ENCODE results near the gene TERF2IP. TPM values are rescaled to one million over a fixed set of nuclear protein-coding genes. Genes with fewer than 3 reads are reported as not detected.
A peak's percentile ranks its signal among the peaks of the same experiment; 100 is the strongest.

TERF2IP gene
- polyA plus RNA-seq, 3 donors = 39.7 to 64.1 (median 47.9) TPM

DNA sequence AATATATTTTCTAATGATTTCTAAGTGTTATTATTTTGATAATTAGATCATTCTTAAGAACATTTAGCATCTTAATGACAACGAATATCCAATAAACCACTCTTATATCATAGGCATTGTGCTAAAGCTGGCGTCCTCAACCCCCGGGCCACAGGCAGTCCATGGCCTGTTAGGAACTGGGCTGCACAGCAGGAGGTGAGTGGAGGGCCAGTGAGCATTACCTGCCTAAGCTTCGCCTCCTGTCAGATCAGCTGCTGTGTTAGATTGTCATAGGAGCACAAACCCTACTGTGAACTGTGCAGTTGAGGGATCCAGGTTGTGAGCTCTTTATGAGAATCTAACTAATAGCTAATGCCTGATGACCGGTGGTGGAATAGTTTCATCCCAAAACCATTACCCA, 50.0 kb downstream of the TERF2IP start:
- Histone ChIP-seq H3K27me3 (ENCODE audit: control insufficient read depth in 2 of 2, insufficient read depth in 2 of 2, low read length in 2 of 2) (no peaks in the 10 kb centered on the region), H3K27ac (ENCODE audit: low read depth in 1 of 2, low read length in 2 of 2) (no peak overlapping the region), H4K20me1 (ENCODE audit: insufficient read depth, low read length) (no peaks in the 10 kb centered on the region), H3K36me3 (replicated peaks in 1 of 2; ENCODE audit: control insufficient read depth in 1 of 2, insufficient read depth in 2 of 2, low read length in 2 of 2) (no peaks in the 10 kb centered on the region), H2AFZ (ENCODE audit: insufficient read depth, low read depth, low read length, poor library complexity, severe bottlenecking) (no peak overlapping the region), H3K4me2 (replicated peaks; ENCODE audit: extremely low read depth, low read length, poor library complexity, severe bottlenecking) (no peak overlapping the region), H3K9me3 (replicated peaks in 1 of 2; ENCODE audit: control insufficient read depth in 1 of 2, insufficient read depth in 1 of 2, low read length in 2 of 2) (no peaks in the 10 kb centered on the region), H3K4me1 (ENCODE audit: control insufficient read depth in 1 of 2, insufficient read depth in 2 of 2, low read length in 2 of 2) (no peaks in the 10 kb centered on the region), H3K79me2 (ENCODE audit: insufficient read depth, low read length) (no peaks in the 10 kb centered on the region), H3K4me3 (replicated peaks in 1 of 3; ENCODE audit: low read depth in 2 of 3, low read length in 3 of 3) (no peak overlapping the region), H3K9ac (ENCODE audit: insufficient read depth, low read length, poor library complexity, severe bottlenecking) (no peak overlapping the region)
- H3K27me3 Mint-ChIP-seq (ENCODE audit: low read depth in 3 of 3) = peaks cover 0 to 5% (median 2%) of the 10 kb centered on the region in 3 donors
- no peaks in the 10 kb centered on the region for H3K36me3 Mint-ChIP-seq
- TF ChIP-seq, protein P1, sequence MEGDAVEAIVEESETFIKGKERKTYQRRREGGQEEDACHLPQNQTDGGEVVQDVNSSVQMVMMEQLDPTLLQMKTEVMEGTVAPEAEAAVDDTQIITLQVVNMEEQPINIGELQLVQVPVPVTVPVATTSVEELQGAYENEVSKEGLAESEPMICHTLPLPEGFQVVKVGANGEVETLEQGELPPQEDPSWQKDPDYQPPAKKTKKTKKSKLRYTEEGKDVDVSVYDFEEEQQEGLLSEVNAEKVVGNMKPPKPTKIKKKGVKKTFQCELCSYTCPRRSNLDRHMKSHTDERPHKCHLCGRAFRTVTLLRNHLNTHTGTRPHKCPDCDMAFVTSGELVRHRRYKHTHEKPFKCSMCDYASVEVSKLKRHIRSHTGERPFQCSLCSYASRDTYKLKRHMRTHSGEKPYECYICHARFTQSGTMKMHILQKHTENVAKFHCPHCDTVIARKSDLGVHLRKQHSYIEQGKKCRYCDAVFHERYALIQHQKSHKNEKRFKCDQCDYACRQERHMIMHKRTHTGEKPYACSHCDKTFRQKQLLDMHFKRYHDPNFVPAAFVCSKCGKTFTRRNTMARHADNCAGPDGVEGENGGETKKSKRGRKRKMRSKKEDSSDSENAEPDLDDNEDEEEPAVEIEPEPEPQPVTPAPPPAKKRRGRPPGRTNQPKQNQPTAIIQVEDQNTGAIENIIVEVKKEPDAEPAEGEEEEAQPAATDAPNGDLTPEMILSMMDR (IDR thresholded peaks at IDR 0.05) = no peak
- no peak overlapping the region for H3K27ac Mint-ChIP-seq
- no peak for DNase-seq
- H3K4me1 Mint-ChIP-seq = no peaks in the 10 kb centered on the region
- 96% methylated on average over 3 of the region's 5 CpGs for WGBS (ENCODE audit: insufficient coverage)
- intact Hi-C loops (cut with micrococcal nuclease) = no loop called here
- H3K9me3 Mint-ChIP-seq = peaks cover 0 to 5% (median 2%) of the 10 kb centered on the region in 7 donors
- H3K4me3 Mint-ChIP-seq = no peak overlapping the region

DNA sequence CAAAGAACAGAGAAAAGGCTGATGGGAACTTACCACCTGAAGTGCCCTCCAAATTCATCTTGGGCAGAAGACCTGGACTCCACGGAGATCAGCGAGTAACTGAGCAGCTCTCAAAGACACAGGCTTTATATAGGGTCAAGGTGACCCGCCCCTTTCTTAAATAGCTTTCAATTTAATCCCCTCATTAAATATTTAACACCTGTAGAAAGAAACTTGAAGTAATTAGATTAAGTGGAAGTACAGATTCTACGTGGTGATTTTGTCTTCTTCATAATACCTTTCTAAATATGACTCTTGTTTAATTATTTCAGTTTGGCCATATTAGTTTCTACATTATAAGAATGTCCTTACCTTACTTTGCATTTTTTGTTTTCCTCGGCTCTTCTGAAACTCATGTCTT, 53.8 kb downstream of the TERF2IP start, which contains the start of gene DUXB:
Gene DUXB (minus strand): TSS at position 101 of the 400 bp plus-strand sequence. CDS start 43 bp downstream, at position 58.
- H3K36me3 Mint-ChIP-seq = no peaks in the 10 kb centered on the region
- H3K27ac ChIP-seq (ENCODE audit: low read depth in 1 of 2, low read length in 2 of 2) = no peak within 1 kb of the TSS

More for the DNA sequence above, 53.8 kb downstream of the TERF2IP start, which contains the start of gene DUXB:
- Histone ChIP-seq H3K27me3 (ENCODE audit: control insufficient read depth in 2 of 2, insufficient read depth in 2 of 2, low read length in 2 of 2) (no peaks in the 10 kb centered on the region), H3K9ac (ENCODE audit: insufficient read depth, low read length, poor library complexity, severe bottlenecking) (no peak within 1 kb of the TSS), H4K20me1 (ENCODE audit: insufficient read depth, low read length) (no peaks in the 10 kb centered on the region), H3K4me1 (ENCODE audit: control insufficient read depth in 1 of 2, insufficient read depth in 2 of 2, low read length in 2 of 2) (no peaks in the 10 kb centered on the region), H2AFZ (ENCODE audit: insufficient read depth, low read depth, low read length, poor library complexity, severe bottlenecking) (no peak within 1 kb of the TSS), H3K9me3 (replicated peaks in 1 of 2; ENCODE audit: control insufficient read depth in 1 of 2, insufficient read depth in 1 of 2, low read length in 2 of 2) (no peaks in the 10 kb centered on the region), H3K4me3 (replicated peaks in 1 of 3; ENCODE audit: low read depth in 2 of 3, low read length in 3 of 3) (no peak within 1 kb of the TSS), H3K4me2 (replicated peaks; ENCODE audit: extremely low read depth, low read length, poor library complexity, severe bottlenecking) (no peak within 1 kb of the TSS), H3K79me2 (ENCODE audit: insufficient read depth, low read length) (no peaks in the 10 kb centered on the region), H3K36me3 (replicated peaks in 1 of 2; ENCODE audit: control insufficient read depth in 1 of 2, insufficient read depth in 2 of 2, low read length in 2 of 2) (no peaks in the 10 kb centered on the region)
- Mint-ChIP-seq H3K9me3 (peaks cover 6 to 14% (median 7%) of the 10 kb centered on the region in 7 donors), H3K27ac (peak within 1 kb of the TSS in 1 of 7 donors; percentile 20), H3K27me3 (ENCODE audit: low read depth in 3 of 3) (peaks cover 0 to 4% (median 1%) of the 10 kb centered on the region in 3 donors), H3K4me3 (no peak within 1 kb of the TSS), H3K4me1 (no peaks in the 10 kb centered on the region)
- DNase-seq = no peak
- WGBS (ENCODE audit: insufficient coverage) = no CpG with 5 or more reads among the region's 5 CpGs
- TF ChIP-seq, protein P1 (IDR thresholded peaks at IDR 0.05) = no peak
- intact Hi-C loops (cut with micrococcal nuclease) = no loop called here
